GM18502 (cell line): ENCODE results near the gene SLC25A4.
"Not testable (repeated sequence)": the region's sequence is repeated elsewhere in the genome, so short reads cannot be mapped to it uniquely, and the experiment has no call there.

Experiments
- ATAC-seq: cut with Tn5 transposase; IDR thresholded peaks from one replicate; pipeline ENCODE4 v1.9.1; 2021; ENCODE audit warnings: mild to moderate bottlenecking; ENCODE audit not compliant: unreplicated experiment, poor library complexity

SLC25A4 gene

DNA sequence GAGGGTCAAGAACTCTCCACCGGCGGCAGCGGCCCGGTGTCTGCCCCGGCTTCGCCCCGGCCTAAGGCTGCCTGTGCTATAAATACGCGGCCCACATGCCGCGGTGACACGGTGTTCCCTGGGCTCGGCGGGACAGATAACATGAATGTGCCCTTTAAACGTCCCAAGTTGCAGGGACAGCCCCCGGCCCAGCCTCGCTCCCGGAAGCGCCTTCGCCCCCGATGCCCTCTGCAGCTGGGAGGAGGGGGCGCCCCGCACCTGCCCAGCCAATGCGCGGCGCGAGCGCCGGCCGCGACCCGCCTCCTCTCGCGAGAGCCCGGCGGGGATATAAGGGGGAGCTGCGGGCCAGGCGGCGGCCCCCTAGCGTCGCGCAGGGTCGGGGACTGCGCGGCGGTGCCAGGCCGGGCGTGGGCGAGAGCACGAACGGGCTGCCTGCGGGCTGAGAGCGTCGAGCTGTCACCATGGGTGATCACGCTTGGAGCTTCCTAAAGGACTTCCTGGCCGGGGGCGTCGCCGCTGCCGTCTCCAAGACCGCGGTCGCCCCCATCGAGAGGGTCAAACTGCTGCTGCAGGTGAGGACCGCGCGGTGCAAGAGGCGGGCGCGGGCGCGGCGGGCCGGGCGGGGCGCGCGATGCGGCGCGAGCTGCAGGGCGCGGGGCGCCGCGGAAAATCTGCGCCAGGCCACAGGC lies at the start of gene SLC25A4:
TSS of gene SLC25A4 (plus strand) at position 355 of the 689 bp plus-strand sequence. CDS start at position 462, 107 bp downstream.
- peak; percentile 97 for ATAC-seq

DNA sequence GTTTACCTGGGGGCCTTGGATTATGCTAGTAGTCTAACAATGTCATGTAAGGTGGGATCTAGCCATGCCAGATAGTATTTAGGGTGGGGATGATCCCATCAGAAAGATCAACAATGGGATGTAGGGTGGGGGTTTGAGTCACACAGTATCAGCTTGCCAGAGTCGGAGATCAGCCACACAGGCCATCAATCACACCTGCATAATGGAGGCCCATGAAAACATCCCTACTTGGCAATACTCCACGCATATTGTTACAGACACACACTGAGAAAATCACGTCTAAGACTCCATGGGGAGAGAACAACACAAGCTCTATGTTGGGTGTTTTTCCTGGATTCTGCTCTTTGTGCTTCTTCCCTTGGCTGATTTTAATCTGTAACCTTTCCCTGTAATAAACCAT lies 49.5 kb upstream of the SLC25A4 start:
- no peak for ATAC-seq

DNA sequence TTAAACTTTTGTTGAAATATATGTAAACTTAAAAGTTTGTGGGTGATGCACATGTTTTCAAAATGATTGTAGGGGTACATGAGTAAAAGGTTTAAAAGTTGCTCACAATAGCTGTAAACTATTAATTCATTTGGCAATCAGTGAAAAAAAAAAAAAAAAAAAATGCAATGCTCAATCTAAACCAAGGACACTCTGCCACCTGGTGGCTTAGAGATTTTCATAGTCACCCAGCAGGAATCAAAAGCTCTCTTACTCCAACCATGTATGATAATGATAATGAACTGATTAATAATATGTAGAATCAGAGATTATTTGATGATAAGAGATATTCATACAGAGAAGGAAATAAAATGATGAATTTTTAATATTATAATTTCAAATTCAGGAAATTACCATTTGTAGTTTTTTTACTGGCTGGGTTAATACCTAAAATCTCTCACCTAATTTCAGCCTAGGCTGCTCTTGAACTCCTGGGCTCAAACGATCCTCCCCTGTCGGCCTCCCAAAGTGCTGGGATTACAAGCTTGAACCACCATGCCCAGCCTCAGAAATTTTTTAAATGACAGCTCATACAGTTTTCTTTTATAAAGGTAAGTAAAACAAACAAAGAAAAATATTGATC lies 46.9 kb upstream of the SLC25A4 start:
- no peak for ATAC-seq

DNA sequence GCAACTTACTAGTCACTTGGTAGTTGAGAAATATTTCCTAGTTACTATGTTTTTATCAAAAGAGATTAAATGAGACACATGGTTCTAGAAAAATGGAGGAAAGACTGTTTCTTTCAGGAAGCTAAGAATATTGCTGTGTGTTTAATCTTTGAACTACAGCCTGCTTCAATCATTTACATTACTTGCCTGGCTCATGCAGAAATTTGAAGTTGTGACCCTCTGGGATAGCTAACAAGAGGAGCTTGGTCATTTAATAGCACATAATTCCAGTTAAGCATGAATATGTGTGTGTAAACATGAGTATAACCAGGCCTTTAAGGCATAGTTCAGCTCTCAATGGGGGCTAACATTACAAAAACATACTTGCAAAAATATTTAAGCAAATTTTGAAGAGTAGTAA lies 44.6 kb upstream of the SLC25A4 start:
- ATAC-seq = no peak

DNA sequence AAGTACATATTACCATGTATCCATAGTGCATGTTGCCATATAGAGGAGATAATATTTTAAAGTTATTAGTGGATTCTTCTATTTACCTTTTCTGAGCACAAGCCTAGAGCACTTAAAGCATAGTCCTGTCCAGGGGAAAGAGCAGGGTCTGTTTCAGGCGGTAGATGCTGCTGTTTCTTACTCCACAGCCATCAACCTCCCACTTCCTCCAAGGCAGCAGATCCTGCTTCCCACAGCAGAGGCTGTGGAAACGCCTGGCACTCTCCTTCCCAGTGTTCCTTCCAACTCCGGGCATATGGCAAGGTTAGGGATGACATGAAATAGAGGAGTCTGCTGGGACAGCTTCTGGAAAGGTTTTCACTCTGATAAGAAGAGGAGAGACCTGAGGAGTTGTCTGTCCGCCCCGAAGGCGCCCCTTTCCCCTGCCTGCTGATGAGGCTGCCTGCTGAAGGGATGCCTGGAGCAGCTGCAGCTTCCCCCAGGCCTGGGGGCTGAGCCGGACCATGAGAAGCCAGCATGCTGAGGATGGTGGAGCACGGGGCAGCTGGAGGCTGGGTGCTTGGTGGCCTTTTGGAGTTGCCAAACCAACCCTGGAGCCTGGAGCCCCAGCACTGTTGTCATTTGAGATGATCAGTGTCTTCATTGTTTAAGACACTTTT lies 43.9 kb upstream of the SLC25A4 start:
- ATAC-seq = no peak

DNA sequence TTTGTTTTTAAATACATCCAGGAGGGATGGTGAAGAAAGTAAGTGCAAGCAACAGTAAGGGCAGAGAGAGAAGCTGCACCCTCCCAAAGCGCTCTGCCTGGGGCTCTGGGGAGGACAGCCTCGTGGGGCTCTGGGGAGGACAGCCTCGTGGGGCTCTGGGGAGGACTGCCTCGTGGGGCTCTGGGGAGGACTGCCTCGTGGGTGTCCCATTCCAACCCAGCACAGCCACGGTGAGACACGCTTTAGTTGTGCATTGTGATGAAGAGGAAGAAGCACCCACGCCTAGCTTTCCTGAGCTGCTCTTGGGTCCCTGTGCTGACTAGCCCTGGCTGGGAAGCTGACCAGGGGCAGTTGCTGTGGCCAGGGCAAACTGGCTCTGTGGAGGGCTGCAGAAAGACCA lies 43.1 kb upstream of the SLC25A4 start:
- no peak for ATAC-seq

DNA sequence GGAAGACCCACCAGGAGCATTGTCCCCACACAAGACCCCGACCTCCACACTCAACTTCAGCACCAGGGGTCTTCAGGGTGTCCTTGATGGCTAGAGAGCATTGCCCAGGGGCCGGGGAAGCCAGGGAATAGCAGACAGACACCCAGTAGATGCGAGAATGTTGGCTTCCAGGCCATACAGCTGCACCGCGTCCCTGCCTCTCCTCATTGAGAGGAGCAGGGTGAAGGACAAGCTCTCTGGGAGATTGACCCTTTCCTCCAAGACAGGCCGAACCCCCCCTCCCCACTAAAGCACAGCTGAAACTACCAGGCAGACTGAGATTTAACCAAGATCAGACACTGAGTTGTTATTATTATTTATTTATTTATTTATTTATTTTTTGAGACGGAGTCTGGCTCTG lies 42.6 kb upstream of the SLC25A4 start:
- ATAC-seq = no peak

DNA sequence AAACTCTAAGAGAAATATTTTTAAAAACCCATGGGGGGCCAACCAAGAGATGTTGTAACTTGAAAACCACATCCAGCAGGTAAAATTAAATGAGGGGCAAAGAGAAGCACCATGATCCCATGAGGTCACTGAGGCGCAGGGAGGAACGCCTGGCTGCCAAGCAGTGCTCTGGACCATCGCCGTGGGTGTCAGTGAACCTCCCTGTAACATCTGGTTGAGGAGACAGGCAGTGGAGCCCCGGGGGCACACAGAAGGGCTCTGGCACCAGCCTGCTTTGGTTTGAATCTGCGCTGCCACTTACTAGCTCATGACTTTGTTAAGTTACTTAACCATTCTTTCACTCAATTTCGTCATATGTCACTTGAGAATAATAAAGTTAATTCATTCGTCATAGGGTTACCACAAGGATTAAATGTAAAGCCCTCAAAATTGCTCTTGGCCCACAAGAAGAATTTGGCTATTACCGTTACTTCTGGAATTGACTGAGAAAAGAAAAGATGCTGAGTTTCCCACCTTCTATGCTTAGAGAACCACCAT lies 41.6 kb upstream of the SLC25A4 start:
- no peak for ATAC-seq

DNA sequence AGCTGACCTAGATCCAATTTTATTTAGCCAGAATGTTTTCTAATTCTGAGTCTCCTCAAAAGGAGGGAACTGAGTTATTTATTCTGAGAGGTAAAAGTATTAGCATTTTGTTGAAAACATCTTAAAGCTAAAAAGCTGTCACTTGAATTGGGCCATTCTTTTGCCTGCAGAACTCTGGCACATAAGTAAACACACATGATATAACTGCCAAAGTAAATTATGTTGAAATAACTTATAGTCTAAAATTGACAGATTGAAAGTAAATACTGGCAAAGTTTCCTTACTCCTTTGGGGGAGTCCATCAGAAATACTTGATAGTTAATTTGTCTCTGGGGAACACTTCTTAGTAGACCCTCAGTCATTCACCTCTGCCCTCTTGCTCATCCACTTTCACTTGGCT lies 38.3 kb upstream of the SLC25A4 start:
- ATAC-seq = no peak

DNA sequence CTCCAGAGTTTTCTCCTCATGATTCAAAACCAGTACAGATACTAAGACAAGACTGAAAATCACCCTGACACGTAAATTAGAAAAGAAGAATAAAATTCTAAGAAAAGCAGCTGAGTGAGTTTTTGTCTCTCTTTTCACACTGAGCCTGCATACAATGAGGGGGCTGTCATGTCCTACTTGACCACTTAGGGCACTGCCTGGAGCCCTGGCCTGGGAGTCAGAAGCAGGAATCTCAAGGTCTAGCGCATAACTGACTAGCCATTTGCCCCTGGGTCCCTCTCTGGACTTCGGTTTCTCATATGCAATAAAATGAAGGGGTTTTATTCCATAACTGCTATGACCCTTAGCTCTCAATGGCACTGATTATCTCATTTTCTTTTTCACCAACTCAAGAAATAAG lies 36.7 kb upstream of the SLC25A4 start:
- no peak for ATAC-seq

DNA sequence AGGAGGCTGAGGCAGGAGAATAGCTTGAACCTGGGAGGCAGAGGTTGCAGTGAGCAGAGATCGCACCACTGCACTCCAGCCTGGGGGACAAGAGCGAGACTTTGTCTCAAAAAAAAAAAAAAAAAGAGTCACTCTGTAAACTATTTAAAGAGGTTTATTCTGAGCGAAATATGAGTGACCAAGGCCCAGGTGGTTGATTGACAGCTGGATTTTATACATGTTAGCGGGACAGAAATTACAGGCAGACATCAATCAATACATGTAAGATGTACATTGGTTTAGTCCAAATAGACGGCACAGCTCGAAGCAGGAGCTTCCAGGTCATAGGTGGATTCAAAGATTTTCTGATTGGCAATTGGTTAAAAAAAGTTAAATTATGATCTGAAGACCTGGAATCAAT lies 35.5 kb upstream of the SLC25A4 start:
- ATAC-seq = not testable (repeated sequence)

DNA sequence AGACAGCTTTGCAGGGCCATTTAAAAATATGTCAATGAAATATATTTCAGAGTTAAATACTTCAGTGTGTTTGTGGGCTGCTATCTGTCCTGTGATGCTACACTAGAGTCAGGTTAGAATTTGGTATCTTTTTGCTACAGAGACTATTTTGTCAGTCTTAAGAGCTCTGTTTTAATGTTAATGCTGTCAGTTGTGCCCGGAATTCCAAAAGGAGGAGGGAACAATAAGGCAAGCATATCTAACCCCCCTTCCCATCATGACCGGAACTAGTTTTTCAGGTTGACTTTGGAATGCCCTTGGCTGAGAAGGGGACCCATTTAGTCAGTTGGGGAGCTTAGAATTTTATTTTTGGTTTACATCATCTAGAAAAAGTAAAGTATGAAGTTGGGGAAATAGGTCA lies 34.9 kb upstream of the SLC25A4 start:
- no peak for ATAC-seq

DNA sequence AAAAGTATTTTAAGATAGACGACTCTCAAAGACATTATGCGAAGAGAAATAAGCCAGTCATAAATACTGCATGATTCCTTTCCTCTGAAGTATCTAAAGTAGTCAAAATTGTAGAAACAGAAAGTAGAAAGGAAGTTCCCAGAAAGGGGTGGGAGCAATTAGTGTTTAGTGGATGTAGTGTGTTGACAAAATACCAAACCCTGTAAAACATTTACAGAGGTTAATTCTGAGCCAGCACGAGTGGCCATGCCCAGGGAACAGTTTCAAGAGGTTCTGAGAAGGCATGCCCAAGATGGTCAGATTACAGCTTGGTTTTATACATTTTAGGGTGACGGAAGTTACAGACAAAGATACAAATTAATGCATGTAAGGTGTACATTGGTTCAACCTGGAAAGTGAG lies 34.4 kb upstream of the SLC25A4 start:
- ATAC-seq = no peak

DNA sequence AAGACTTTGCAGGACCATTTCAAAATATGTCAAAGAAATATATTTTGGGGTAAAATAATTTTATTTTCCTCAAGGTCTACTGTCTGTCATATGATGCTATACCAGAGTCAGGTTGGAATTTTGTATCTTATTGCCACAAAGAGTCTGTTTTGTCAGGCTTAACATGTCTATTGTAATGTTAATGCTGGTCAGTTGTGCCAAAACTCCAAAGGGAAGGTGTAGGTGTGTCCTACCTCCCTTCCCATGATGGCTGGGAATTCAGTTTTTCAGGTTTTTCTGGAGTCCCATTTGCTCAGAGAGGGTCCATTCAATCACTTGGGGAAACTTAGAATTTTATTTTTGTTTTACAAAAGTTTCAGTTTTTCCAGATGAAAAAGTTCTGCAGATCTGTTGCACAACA lies 33.3 kb upstream of the SLC25A4 start:
- no peak for ATAC-seq

DNA sequence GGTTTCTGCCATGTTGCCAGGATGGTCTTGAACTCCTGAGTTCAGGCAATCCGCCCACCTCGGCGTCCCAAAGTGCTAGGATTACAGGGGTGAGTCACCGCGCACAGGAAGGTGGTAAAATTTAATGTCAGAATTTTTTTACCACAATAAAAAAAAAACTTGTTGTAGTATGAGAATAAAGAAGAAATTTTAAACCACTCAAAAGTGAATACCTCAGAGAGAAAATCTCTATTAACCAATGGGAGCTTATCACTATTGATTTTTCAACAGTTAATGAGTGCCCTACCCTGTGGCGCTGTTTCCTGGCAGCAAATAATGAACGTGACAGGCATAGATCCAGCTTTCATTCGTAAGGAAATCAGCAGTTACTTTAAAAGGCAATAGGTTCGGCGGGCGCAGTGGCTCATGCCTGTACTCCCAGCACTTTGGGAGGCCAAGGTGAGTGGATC lies 32.7 kb upstream of the SLC25A4 start:
- no peak for ATAC-seq

DNA sequence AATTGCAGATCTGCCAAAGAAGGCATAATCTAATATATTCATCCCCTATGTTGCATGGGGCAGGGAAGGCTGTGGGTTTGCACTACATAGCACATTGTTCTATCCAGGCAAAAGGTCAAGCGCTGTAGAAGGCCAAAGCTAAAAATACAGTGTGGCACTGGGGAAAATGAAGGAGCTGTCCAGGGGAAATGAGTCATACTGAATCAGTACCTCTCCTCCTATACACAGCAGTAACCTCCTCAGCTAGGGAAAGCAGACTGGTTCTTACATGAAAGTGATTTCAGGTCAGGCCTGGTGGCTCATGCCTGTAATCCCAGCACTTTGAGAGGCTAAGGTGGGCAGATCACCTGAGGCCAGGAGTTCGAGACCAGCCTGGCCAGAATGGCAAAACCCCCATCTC lies 31.0 kb upstream of the SLC25A4 start:
- ATAC-seq = no peak

DNA sequence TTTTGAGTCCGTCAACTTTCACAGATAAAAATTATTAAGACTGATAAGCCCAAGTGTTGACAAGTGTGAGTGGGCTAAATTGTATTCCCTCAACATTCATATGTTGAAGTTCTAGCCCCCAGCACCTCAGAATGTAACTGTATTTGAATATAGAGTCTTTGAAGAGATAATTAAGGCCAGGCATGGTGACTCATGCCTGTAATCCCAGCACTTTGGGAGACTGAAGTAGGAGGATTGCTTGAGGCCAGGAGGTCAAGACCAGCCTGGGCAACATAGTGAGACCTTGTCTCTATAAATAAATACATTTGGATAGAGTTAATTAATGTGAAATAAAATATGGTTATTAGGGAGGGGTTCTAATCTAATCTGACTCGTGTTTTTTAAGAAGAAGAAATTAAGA lies 29.7 kb upstream of the SLC25A4 start:
- no peak for ATAC-seq

DNA sequence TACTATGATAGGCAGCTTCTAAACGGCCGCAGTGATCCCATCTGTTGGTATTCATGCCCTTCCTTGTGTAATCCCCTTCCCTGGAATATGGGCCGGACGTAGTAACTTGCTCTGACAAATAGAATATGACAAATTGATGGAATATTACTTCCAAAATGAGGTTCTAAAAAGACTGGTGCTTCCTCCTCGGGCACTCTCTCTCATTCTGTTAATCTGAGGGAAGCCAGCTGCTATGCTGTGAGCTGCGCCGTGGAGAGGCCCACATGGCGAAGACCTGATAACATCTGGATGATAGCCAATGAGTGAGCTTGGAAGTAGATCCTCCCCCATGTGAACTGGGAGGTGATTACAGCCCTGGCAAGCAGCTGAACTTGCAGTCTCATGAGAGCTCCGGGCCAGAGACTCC lies 27.2 kb upstream of the SLC25A4 start:
- no peak for ATAC-seq

DNA sequence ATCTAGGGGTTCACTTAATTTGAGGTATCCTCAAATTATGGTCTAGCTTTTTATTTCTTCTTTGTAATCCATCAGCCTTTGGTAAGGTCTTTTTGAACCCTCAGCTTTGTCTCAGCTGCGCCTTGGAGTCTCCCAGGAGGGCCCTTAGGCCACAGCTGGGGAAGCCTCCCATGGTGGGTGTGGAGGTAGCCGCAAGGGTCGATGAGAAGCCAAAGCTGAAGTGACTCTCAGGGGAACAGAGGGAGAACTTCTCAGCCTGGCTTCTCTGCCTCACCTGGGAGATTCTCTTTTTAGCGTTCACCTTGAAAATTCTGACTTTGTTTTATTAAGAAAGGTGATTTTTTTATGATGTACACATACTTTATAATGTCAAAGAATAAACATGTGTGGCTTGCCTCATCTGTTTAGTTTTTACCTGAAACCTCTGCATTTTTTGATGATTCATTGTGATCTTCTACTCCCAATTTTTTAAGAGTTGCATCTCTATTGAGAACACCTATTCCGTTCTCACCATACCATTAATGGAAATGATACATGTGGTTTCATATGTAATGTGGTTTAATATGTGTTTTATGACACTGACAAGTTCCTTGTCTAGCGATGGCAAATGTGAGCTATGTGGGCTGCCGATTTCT lies 25.6 kb upstream of the SLC25A4 start:
- no peak for ATAC-seq

DNA sequence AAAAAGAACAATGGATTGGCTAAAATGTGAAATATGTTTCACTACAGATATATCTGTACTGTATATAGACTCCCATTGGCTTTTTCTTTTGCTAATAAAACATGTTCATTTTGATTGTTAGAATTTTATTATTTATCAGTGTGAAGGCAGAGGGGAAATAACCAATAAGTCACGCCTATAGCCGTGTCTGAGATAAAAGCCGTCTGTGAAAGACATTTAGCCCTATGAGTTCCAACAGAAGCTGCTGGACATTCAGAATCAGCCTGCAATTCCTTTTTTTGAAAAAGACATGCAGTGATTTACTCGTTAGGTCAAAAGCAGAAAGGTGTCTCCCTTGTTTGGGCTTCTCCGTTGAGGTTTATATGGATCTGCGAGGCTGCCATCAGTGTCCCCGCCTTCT lies 24.2 kb upstream of the SLC25A4 start:
- ATAC-seq = no peak

DNA sequence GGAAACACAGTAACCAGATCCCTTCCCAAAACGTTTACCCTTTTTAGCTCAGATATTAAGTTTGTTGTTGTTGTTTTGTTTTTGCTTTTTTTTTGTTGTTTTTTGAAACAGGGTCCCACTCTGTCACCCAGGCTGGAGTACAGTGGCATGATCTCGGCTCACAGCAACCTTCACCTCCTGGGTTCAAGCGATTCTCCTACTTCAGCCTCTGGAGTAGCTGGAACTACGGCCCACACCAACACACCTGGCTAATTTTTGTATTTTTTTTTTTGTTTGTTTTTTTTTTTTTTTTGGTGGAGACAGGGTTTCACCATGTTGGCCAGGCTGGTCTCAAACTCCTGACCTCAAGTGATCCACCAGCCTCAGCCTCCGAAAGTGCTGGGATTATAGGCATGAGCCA lies 23.6 kb upstream of the SLC25A4 start:
- not testable (repeated sequence) for ATAC-seq
